Measurements from ENCODE around the gene MAGOH.
A peak's percentile ranks its signal among the peaks of the same experiment; 100 is the strongest.
"Not testable (repeated sequence)": the region's sequence is repeated elsewhere in the genome, so short reads cannot be mapped to it uniquely, and the experiment has no call there.

Gene MAGOH

DNA sequence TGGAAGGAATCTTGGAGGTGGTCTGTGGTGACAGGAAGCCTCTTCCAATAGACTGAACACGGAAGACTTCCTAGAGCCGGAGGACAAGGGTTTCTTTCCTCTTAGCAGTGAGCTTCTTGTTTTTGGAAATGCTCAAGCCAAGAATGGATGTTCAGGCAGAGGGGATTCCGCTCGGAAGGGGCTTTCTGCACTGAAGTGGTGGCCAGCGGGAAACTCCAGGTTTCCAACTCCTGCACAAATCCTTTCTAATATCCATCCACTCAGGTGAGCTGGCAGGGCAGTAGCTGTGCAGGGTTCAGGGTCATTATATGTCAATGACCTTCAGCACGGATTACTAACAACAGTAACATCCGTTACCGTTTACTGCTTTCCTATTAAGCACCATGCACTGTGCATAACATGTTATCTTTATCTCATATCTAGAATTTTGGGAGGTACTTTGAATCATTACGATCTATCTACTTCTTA lies 42.3 kb downstream of the MAGOH start:
- TF ChIP-seq Cebpa-rat (IDR thresholded peaks at IDR 0.05): no peak
- H3K4me2 ChIP-seq: peak overlapping the region; percentile 91
- peaks cover 7% of the 10 kb centered on the region for H3K36me3 ChIP-seq
- H3K4me3 ChIP-seq: peak overlapping the region; percentile 92
- H3K27ac ChIP-seq: peak overlapping the region; percentile 98
- no peaks in the 10 kb centered on the region for H4K20me1 ChIP-seq
- no peaks in the 10 kb centered on the region for H3K27me3 ChIP-seq
- H3K4me1 ChIP-seq: peaks cover 27% of the 10 kb centered on the region
- peaks cover 6% of the 10 kb centered on the region for H3K9me3 ChIP-seq
- peak overlapping the region; percentile 96 for H3K9ac ChIP-seq

DNA sequence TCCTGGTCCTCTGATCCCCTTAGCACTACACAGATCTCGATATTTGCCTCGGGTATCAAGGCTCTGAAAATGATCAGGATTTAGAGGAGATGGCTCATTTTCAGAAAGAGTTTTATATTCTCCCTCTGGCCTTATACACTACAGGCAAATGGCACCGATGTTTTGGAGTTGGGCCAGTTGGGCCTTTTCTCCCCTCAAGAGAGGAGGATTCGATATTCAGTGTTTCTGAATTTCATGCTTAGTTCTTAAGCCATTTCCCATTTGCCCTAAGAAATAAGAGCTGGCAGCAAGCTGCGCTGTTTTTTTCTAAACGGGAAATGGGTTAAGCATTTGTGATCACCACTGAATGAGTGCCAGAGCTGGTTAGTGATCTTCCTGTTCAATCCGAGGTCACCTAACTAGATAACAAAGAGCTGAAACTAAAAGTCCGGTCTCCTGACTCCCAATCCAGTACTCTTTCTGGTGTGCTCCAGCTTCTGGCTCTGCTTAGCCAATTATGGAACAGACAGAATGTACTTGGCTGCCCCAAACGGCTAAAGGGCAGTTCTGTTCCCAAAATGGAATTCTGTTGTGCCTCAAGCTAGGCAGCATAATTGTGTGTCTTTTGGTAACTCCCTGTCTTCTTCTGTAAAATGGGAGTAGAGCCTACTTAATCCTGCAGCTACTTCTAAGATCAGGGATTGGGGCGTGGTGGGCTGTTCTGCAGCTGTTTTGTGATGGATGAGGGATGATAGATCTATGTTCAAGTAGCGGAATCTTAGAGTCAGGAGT lies 42.9 kb downstream of the MAGOH start:
- peaks cover 27% of the 10 kb centered on the region for H3K4me1 ChIP-seq
- H3K9ac ChIP-seq: no peak overlapping the region
- no peak overlapping the region for H3K27ac ChIP-seq
- peaks cover under 1% of the 10 kb centered on the region; the same call in 1 of the 2 replicates for H3K36me3 ChIP-seq
- H3K4me3 ChIP-seq: no peak overlapping the region
- H3K4me2 ChIP-seq: no peak overlapping the region; the same call in 1 of the 2 replicates
- peaks cover 6% of the 10 kb centered on the region for H3K9me3 ChIP-seq
- no peak for TF ChIP-seq Cebpa-rat (IDR thresholded peaks at IDR 0.05)
- H3K27me3 ChIP-seq: no peaks in the 10 kb centered on the region
- no peaks in the 10 kb centered on the region for H4K20me1 ChIP-seq

DNA sequence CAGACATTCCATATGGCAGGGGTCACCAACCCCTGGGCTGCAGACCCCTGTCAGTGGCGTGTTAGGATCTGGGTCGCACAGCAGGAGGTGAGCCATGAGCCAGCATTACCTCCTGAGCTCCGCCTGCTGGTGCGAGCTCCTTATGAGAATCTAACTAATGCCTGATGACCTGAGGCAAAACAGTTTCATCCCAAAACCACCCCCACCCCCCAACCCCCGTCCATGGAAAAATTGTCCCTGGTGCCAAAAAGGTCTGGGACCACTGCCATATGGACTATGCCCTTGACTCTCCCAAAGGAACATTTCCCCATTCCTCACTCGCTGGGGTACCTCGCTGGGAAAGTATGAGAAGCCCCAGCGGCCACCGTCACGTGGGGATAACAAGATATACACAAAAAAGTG lies 48.1 kb downstream of the MAGOH start:
- no peaks in the 10 kb centered on the region for H4K20me1 ChIP-seq
- no peaks in the 10 kb centered on the region; the same call in 1 of the 2 replicates for H3K27me3 ChIP-seq
- H3K27ac ChIP-seq: no peak overlapping the region
- no peak overlapping the region for H3K9ac ChIP-seq
- H3K9me3 ChIP-seq: peaks cover 6% of the 10 kb centered on the region
- no peak overlapping the region for H3K4me3 ChIP-seq
- no peak overlapping the region for H3K4me2 ChIP-seq
- no peak for TF ChIP-seq Cebpa-rat (IDR thresholded peaks at IDR 0.05)
- no peaks in the 10 kb centered on the region for H3K4me1 ChIP-seq
- H3K36me3 ChIP-seq: no peaks in the 10 kb centered on the region

DNA sequence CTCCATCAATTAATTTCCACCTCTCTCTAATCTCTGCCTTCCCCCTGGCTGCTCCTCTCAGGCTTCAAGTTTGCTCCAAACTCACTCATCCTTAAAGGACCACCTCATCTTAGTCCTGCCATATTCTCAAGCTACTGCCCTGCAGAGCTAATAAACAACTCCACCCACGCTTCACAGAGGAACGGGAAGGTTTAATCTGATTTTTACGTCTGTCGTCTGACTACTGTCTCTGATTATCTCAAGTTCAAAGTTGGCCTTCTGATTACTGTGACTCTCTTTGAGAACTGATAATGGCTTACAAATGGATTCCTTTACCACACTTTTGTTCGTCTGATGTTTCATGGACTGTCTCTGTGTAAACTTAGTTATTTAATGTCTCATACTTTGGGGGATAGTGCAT lies 49.3 kb downstream of the MAGOH start:
- no peak overlapping the region for H3K27ac ChIP-seq
- H3K27me3 ChIP-seq: no peaks in the 10 kb centered on the region; the same call in 1 of the 2 replicates
- TF ChIP-seq Cebpa-rat (IDR thresholded peaks at IDR 0.05): no peak
- H4K20me1 ChIP-seq: no peaks in the 10 kb centered on the region
- peaks cover 6% of the 10 kb centered on the region for H3K9me3 ChIP-seq
- no peak overlapping the region for H3K4me2 ChIP-seq
- no peak overlapping the region for H3K9ac ChIP-seq
- no peaks in the 10 kb centered on the region for H3K36me3 ChIP-seq
- no peaks in the 10 kb centered on the region for H3K4me1 ChIP-seq
- H3K4me3 ChIP-seq: no peak overlapping the region

DNA sequence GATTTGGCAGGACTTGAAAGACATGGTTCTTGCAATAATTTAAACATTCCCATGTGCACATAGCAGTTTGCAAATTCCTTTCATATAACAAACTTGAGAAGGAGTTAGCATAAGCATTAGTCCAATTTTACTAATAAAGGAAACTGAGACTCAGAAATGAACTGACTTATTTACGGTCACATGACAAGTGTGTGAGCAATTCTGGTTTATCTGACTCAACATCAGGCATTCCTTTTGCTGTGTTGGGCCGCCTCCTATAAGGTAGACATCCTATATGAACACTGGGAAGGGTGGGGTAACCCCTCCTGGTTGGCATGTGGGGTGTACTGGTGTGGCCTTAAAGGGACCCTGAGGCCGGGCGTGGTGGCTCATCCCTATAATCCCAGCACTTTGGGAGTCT lies 50.2 kb downstream of the MAGOH start:
- Histone ChIP-seq H3K36me3 (no peaks in the 10 kb centered on the region), H3K4me2 (no peak overlapping the region), H3K4me1 (no peaks in the 10 kb centered on the region), H4K20me1 (no peaks in the 10 kb centered on the region), H3K27me3 (no peaks in the 10 kb centered on the region; the same call in 1 of the 2 replicates), H3K9me3 (peaks cover 6% of the 10 kb centered on the region), H3K9ac (no peak overlapping the region), H3K27ac (no peak overlapping the region), H3K4me3 (no peak overlapping the region)
- TF ChIP-seq Cebpa-rat (IDR thresholded peaks at IDR 0.05): no peak

DNA sequence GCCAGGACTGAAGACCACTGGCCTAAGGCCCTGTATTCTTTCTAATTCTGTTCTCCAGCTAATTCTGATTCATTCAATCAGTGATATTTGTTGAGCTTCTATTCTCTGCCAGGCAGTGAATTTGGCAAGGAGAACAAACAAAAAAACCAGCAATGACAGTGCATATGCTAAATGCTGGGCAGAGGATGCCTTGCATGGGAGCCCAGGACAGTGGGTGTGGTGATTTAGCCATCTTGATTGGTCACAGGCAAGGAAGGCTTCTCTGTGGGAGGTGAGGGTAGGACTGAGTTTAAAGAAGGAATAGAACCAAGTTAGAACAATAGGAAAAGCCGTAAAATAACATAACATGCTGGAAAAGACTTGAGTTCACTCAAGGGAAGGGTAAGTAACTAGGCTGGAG lies 50.9 kb downstream of the MAGOH start:
- Histone ChIP-seq H3K9me3 (peaks cover 3% of the 10 kb centered on the region), H3K4me2 (no peak overlapping the region), H3K4me3 (no peak overlapping the region), H3K36me3 (no peaks in the 10 kb centered on the region), H3K27ac (no peak overlapping the region), H4K20me1 (no peaks in the 10 kb centered on the region), H3K27me3 (no peaks in the 10 kb centered on the region; the same call in 1 of the 2 replicates), H3K4me1 (no peaks in the 10 kb centered on the region), H3K9ac (no peak overlapping the region)
- TF ChIP-seq Cebpa-rat (IDR thresholded peaks at IDR 0.05): no peak

DNA sequence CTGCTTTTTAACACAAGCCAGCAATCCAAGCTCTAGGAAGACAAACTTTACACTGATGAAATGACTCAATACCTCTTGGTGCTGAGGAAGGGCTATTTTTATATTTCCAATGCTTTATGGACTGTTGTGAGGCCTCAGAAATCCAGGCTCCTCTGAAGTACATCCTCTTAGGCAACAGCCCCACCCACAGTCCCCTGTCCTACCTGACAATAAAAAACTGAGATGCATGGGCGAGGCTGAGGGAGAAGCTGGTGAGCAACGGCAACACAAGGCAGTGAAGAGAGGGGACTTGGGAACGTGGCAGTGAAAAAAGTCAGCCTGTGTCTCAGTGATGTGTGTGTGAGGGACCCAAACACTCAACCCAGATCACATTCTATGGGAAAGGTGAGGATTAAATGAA lies 51.8 kb downstream of the MAGOH start:
- Histone ChIP-seq H3K4me2 (no peak overlapping the region), H3K4me3 (no peak overlapping the region), H3K9me3 (no peaks in the 10 kb centered on the region), H3K27ac (no peak overlapping the region), H3K36me3 (no peaks in the 10 kb centered on the region), H4K20me1 (no peaks in the 10 kb centered on the region), H3K27me3 (no peaks in the 10 kb centered on the region; the same call in 1 of the 2 replicates), H3K4me1 (no peaks in the 10 kb centered on the region), H3K9ac (no peak overlapping the region)
- no peak for TF ChIP-seq Cebpa-rat (IDR thresholded peaks at IDR 0.05)

DNA sequence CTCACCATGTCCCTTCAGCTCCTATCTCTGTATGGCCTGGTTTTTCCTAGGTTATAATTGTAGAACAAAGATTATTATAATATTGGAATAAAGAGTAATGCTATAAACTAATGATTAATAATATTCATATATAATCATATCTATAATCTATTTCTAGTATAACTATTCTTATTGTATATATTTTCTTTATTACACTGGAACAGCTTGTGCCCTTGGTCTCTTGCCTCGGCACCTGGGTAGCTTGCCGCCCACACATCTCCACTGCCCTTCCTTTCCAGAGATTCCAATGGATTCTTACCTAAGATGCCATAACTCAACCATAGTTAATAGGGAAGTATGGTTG lies 52.4 kb downstream of the MAGOH start:
- H3K4me1 ChIP-seq, H3K9me3 ChIP-seq, H3K27me3 ChIP-seq, H3K9ac ChIP-seq, H3K36me3 ChIP-seq, H3K4me3 ChIP-seq, H4K20me1 ChIP-seq, H3K4me2 ChIP-seq, H3K27ac ChIP-seq: not testable (repeated sequence)

DNA sequence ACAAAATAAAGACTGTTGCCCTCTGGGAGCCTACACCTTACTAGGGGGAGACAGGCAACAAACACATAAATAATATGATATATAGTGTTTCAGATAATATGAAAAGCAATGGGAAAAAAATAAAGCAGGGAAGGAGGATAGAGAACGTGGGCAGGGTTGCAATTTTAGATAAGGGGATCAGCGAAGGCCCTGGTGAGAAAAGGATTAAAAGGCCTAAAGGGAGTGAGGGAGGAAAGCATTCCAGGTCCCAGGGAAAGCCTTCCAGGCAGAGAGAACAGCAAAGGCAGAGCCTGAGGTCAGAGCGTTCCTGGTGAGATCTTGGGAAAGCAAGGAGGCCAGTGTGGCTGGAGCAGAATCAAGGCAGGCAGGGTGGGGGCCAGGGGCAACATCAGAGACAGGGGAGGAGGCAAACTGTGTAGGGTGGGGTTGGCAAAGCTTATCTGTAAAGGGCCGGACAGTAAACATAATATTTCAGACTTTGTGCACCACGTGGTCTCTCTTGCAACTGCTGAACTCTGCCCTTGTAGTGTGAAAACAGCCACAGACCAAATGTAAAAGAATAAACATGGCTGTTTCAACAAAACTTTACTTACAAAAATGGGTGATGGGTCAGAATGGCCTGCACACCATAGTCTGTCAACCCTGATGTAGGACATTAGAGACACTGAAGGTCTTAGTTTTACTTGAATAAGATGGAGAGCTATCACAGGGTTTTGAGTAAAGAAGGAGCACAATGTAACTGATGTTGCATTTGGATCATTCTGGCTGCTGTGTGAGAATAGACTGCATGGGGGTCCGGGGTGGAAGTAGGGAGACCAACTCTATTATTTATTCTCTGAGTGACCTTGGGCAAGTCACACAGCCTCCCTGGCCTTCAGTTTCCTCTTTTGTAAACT lies 55.0 kb downstream of the MAGOH start:
- no peak overlapping the region for H3K9ac ChIP-seq
- no peaks in the 10 kb centered on the region; the same call in 1 of the 2 replicates for H3K27me3 ChIP-seq
- no peaks in the 10 kb centered on the region for H3K4me1 ChIP-seq
- H3K27ac ChIP-seq: no peak overlapping the region
- no peaks in the 10 kb centered on the region for H3K9me3 ChIP-seq
- TF ChIP-seq Cebpa-rat (IDR thresholded peaks at IDR 0.05): no peak
- H3K36me3 ChIP-seq: no peaks in the 10 kb centered on the region
- no peaks in the 10 kb centered on the region for H4K20me1 ChIP-seq
- no peak overlapping the region for H3K4me3 ChIP-seq
- H3K4me2 ChIP-seq: no peak overlapping the region

DNA sequence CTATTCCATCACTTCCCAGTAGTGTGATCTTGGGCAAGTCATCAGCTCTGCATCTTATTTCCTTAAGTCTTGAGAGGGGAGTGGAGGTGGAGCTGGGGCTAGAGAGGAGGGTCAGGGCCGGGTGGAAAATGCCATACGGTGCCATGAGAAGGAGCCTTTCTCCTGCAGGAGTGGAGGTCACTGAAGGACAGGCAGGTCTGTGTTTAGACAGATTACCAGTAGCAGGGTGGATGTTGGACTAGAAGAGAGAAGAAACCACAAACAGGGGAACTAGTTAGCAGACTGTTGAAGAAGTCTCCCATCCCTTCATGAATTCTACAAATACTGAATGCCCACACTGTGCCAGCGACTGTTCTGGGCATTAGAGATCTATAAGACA lies 55.6 kb downstream of the MAGOH start:
- Histone ChIP-seq H3K4me2 (no peak overlapping the region), H3K9me3 (no peaks in the 10 kb centered on the region), H4K20me1 (no peaks in the 10 kb centered on the region), H3K4me3 (no peak overlapping the region), H3K27ac (no peak overlapping the region), H3K27me3 (no peaks in the 10 kb centered on the region), H3K4me1 (no peaks in the 10 kb centered on the region), H3K36me3 (no peaks in the 10 kb centered on the region), H3K9ac (no peak overlapping the region)
- no peak for TF ChIP-seq Cebpa-rat (IDR thresholded peaks at IDR 0.05)
